SIG-M5 treated with dmso at 0.1 percent for 504 hours (cell line): ENCODE data around the gene ZDHHC11.
"Not testable (repeated sequence)": the region's sequence is repeated elsewhere in the genome, so short reads cannot be mapped to it uniquely, and the experiment has no call there.

ENCODE experiments used
- DNase-seq: peaks from one replicate; lab custom pipeline; 2025; ENCODE audit not compliant: unreplicated experiment; lab: John Stamatoyannopoulos, UW

ZDHHC11 gene

GRCh38 chr5:860506-861150, 9.8 kb upstream of the ZDHHC11 start:
- DNase-seq, result no peak

GRCh38 chr5:859798-860296, 9.1 kb upstream of the ZDHHC11 start:
- DNase-seq, result no peak

GRCh38 chr5:859391-859790, 8.6 kb upstream of the ZDHHC11 start:
- no peak for DNase-seq

- DNase-seq, result no peak
Measured at GRCh38 chr5:858726-859125, 7.9 kb upstream of the ZDHHC11 start.

- DNase-seq, result no peak
Measured at GRCh38 chr5:856531-857425, 6.0 kb upstream of the ZDHHC11 start.

DNA sequence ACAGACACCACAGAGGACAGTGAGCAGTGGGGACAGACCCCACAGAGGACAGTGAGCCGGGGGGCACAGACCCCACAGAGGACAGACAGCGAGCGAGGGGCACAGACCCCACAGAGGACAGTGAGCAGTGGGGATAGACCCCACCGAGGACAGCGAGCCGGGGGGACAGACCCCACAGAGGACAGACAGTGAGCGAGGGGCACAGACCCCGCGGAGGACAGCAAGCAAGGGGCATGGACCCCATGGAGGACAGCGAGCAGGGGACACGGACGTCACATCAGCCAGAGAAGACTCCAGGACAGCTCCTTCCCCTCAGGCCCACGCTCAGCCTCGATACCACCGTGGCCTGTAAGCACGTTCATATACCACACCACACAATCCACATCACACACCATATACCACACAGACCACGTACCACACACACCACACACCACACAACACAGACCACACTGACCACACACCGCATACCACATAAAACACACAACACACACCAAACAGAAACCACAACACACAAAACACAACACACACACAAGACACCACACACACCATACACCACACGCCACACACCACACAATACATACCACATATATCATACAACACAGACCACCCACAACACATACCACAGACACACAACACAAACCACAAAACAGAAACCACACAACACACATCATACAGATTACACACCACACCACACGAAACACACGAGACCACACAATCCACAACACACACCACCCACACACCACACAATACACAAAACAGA, 5.2 kb upstream of the ZDHHC11 start:
- DNase-seq, result no peak

GRCh38 chr5:854966-855743, 4.4 kb upstream of the ZDHHC11 start:
- no peak for DNase-seq

- DNase-seq, result no peak
Measured at GRCh38 chr5:854217-854616, 3.4 kb upstream of the ZDHHC11 start.

- not testable (repeated sequence) for DNase-seq
Measured at GRCh38 chr5:853416-854090, 2.8 kb upstream of the ZDHHC11 start.

DNA sequence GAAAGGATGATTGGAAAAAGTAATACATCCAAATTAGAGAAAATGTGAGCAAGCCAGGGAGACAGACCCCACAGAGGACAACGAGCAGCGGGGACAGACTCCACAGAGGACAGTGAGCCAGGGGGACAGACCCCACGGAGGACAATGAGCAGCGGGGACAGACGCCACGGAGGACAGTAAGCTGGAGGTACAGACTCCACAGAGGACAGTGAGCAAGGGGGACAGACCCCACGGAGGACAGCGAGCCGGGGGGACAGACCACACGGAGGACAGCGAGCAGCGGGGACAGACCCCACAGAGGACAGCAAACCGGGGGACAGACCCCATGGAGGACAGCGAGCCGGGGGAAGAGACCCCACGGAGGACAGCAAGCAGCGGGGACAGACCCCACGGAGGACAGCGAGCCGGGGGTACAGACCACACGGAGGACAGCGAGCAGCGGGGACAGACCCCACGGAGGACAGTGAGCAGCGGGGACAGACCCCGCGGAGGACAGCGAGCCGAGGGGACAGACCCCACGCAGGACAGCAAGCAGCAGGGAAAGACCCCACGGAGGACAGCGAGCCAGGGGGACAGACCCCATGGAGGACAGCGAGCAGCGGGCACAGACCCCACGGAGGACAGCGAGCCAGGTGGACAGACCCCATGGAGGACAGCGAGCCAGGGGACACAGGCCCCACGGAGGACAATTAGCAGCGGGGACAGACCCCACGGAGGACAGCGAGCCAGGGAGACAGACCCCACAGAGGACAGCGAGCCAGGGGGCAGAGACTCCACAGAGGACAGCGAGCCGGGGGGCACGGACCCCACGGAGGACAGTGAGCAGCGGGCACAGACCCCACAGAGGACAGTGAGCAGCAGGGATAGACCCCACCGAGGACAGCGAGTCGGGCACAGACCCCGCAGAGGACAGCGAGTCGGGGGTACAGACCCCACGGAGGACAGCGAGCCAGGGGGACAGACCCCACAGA, 1.9 kb upstream of the ZDHHC11 start:
- DNase-seq, result no peak

- DNase-seq, result no peak
Measured at GRCh38 chr5:852018-852417, 1.2 kb upstream of the ZDHHC11 start.

- no peak for DNase-seq
Measured at GRCh38 chr5:851553-851952, 767 bp upstream of the ZDHHC11 start.

DNA sequence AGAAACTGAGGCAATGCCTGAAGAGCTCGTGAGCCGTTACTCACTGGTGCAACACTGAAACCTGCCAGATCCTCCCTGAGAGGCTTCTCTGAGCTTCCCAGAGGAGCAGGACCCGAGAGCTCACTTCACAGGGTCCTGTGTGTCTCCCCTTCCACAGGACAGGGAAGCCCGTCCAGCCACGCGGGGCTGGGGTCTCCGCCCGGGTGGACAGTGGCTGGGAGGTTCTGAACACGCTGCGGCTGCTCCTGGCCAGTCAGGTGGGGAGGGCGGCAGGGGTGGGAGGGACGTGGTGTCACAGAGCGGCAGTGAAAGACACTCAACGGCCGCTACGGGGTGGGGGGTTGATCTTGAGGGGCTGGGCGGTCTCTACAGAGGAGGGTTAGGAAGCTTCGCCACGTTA, 290 bp upstream of the ZDHHC11 start:
- DNase-seq, result no peak

- no peak for DNase-seq
Measured at GRCh38 chr5:849651-850301, 1.0 kb downstream of the ZDHHC11 start.

DNA sequence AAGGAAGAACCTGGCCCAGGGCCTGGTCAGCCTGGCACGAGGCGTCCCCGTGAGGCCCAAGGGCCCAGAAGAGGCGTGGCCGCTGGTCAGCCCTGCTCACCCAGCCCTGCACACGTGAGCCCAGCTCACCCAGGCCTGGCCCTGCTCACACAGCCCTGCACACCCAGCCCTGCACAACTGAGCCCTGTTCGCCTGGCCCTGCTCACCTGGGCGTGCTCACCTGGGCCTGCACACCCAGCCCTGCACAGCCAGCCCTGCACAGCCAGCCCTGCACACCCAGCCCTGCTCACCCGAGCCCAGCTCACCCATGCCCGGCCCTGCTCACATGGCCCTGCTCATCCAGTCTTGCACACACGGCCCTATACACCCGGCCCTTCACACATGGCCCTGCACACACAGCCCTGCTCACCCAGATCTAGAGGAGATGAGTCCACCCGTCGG, 2.1 kb downstream of the ZDHHC11 start:
- DNase-seq, result no peak

- DNase-seq, result not testable (repeated sequence)
Measured at GRCh38 chr5:847736-848135, 3.0 kb downstream of the ZDHHC11 start.

GRCh38 chr5:847212-847611, 3.6 kb downstream of the ZDHHC11 start:
- DNase-seq, result not testable (repeated sequence)

GRCh38 chr5:846602-847091, 4.1 kb downstream of the ZDHHC11 start:
- DNase-seq, result not testable (repeated sequence)
